ENCODE results near the gene APOF. TPM values are rescaled to one million over a fixed set of nuclear protein-coding genes. Genes with fewer than 3 reads are reported as not detected.
"Not testable (repeated sequence)": the region's sequence is repeated elsewhere in the genome, so short reads cannot be mapped to it uniquely, and the experiment has no call there.

Gene APOF
- total RNA-seq, 1 donor from 2014 or later, result not detected

DNA sequence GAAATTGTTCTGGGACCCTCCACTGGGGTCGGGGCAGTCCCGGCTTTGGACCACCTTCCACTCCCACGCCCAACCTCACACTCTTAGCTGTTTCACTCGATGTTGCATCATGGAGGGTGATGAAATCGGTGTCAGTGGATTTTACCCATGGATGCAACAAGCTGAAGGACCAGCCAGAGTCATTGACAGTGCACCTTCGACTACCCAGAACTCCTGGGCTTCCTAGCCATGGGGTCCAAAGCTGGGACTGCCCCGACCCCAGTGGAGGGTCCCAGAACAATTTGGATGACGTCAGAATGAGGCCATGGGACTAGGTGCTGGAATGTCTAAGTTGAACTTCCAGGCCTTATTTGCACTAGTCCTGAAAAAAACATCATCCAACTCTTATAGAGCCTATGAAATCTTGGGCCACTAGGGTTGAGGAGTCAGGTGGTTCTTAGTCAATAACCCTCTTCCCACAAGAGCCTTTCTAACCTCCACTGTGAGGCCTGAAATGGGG lies 24.9 kb downstream of the APOF start:
- Mint-ChIP-seq H3K27ac (no peak overlapping the region), H3K4me3 (no peak overlapping the region)

DNA sequence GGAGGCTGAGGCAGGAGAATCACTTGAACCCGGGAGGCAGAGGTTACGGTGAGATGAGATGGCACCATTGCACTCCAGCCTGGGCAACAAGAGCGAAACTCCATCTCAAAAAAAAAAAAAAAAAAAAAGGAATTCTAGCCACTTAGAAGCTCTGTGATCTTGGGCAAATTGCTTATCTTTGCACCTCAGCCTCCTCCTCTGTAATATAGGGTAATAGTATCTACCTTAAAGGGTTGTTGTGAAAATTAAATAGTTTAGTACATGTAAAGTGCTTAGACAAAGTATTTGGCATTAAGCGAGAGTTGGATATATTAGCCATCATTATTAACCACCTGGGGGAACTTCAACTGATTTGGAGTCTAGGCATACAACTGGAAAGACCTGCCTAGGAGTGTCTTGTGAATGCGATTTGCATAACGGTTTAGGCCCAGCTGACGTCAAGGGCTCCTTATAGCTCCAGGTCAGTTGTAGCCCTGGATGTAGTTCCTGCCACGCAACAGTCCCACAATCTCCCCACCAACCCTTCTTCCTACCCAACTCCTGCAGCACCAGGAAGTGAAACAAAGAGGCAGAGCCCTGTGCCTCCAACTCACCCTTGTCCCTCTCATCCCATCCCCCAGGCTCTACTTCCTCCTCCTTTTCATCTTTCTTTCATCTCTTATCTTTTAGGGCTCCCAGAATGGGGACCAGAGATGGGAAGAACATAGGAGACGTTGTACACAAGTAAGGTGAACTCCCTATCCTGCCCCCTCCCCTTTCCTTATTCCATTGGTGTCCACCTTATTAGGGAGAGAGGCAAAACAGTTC lies 26.1 kb downstream of the APOF start:
- Histone ChIP-seq H3K27ac (no peak overlapping the region), H3K9me3 (ENCODE audit: low read depth) (no peaks in the 10 kb centered on the region), H3K4me1 (peaks cover 27% of the 10 kb centered on the region), H3F3A (ENCODE audit: low read depth) (peaks cover 42% of the 10 kb centered on the region), H3K4me2 (no peak overlapping the region), H3K36me3 (no peaks in the 10 kb centered on the region), H3K9ac (no peak overlapping the region), H2AFZ (replicated peaks) (no peak overlapping the region), H3K4me3 (no peak overlapping the region), H3K27me3 (no peaks in the 10 kb centered on the region), H3K79me2 (ENCODE audit: low read depth) (peaks cover 9% of the 10 kb centered on the region), H4K20me1 (ENCODE audit: low read depth) (no peaks in the 10 kb centered on the region)
- no peaks in the 10 kb centered on the region for H3K9me3 Mint-ChIP-seq
- H3K4me3 Mint-ChIP-seq, result no peak overlapping the region
- TF ChIP-seq, protein P1, sequence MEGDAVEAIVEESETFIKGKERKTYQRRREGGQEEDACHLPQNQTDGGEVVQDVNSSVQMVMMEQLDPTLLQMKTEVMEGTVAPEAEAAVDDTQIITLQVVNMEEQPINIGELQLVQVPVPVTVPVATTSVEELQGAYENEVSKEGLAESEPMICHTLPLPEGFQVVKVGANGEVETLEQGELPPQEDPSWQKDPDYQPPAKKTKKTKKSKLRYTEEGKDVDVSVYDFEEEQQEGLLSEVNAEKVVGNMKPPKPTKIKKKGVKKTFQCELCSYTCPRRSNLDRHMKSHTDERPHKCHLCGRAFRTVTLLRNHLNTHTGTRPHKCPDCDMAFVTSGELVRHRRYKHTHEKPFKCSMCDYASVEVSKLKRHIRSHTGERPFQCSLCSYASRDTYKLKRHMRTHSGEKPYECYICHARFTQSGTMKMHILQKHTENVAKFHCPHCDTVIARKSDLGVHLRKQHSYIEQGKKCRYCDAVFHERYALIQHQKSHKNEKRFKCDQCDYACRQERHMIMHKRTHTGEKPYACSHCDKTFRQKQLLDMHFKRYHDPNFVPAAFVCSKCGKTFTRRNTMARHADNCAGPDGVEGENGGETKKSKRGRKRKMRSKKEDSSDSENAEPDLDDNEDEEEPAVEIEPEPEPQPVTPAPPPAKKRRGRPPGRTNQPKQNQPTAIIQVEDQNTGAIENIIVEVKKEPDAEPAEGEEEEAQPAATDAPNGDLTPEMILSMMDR (IDR thresholded peaks at IDR 0.05), result no peak
- no peak for TF ChIP-seq EZH2 (IDR thresholded peaks at IDR 0.05)
- no peak for TF ChIP-seq EZH2phosphoT487 (IDR thresholded peaks at IDR 0.05)
- H3K27me3 Mint-ChIP-seq (ENCODE audit: insufficient read depth, low read depth), result peaks cover 12% of the 10 kb centered on the region
- peaks cover 20% of the 10 kb centered on the region for H3K4me1 Mint-ChIP-seq
- H3K36me3 Mint-ChIP-seq, result no peaks in the 10 kb centered on the region
- H3K27ac Mint-ChIP-seq, result no peak overlapping the region
- no peak for DNase-seq (ENCODE audit: low spot score)

More for the DNA sequence above, 24.9 kb downstream of the APOF start:
- TF ChIP-seq EZH2phosphoT487 (IDR thresholded peaks at IDR 0.05) (no peak), EZH2 (IDR thresholded peaks at IDR 0.05) (no peak)
- TF ChIP-seq, protein P1 (IDR thresholded peaks at IDR 0.05), result no peak
- H3K9me3 ChIP-seq (ENCODE audit: low read depth), result no peaks in the 10 kb centered on the region
- no peak overlapping the region for H3K9ac ChIP-seq
- H3K27ac ChIP-seq, result no peak overlapping the region
- no peaks in the 10 kb centered on the region for H3K36me3 Mint-ChIP-seq
- no peak overlapping the region for H3K4me3 ChIP-seq
- H3K4me2 ChIP-seq, result peak overlapping the region; percentile 32
- DNase-seq (ENCODE audit: low spot score), result no peak
- peaks cover 16% of the 10 kb centered on the region for H3K4me1 Mint-ChIP-seq
- peaks cover 2% of the 10 kb centered on the region for H3K79me2 ChIP-seq (ENCODE audit: low read depth)
- H2AFZ ChIP-seq (replicated peaks), result no peak overlapping the region
- H4K20me1 ChIP-seq (ENCODE audit: low read depth), result no peaks in the 10 kb centered on the region
- H3K27me3 Mint-ChIP-seq (ENCODE audit: insufficient read depth, low read depth), result peaks cover 8% of the 10 kb centered on the region
- H3K9me3 Mint-ChIP-seq, result no peaks in the 10 kb centered on the region
- no peaks in the 10 kb centered on the region for H3K36me3 ChIP-seq
- H3K27me3 ChIP-seq, result no peaks in the 10 kb centered on the region
- H3F3A ChIP-seq (ENCODE audit: low read depth), result peaks cover 42% of the 10 kb centered on the region
- peaks cover 27% of the 10 kb centered on the region for H3K4me1 ChIP-seq

DNA sequence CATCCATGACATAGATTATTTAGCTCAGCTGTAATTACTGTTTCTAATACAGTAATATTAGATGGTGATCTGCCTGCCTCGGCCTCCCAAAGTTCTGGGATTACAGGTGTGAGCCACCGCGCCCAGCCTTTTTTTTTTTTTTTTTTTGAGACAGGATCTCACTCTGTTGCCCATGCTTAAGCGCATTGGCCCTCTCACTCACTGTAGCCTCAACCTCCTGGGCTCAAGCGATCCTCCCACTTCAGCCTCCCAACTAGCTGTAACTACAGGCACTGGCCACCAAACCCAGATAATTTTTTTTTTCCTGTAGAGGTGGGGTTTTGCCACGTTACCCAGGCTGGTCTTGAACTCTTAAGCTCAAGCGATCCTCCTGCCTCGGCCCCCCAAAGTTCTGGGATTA lies 27.1 kb downstream of the APOF start:
- not testable (repeated sequence) for H3K27me3 ChIP-seq; H3K27ac Mint-ChIP-seq; DNase-seq (ENCODE audit: low spot score)

DNA sequence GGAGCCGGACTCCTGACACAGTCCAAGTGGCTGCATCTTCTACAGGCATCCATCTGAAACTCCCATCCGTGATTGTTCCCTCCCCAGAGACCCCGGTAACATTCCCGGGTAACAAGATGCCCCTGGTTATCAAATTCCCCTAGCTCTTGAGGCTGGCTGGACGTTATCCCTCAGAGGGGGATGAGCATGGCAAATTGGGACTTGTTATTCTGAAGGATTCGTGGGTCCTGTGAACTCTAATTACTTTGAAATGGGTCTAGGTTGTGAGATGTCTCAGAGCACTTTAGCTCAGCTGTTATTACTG lies 28.2 kb downstream of the APOF start:
- peak overlapping the region; percentile 57 for H2AFZ ChIP-seq (replicated peaks)
- H3K4me3 ChIP-seq, result peak overlapping the region; percentile 69
- H3K4me1 Mint-ChIP-seq, result peaks cover 20% of the 10 kb centered on the region
- TF ChIP-seq, protein P1 (IDR thresholded peaks at IDR 0.05), result no peak
- TF ChIP-seq EZH2 (IDR thresholded peaks at IDR 0.05), result no peak
- H3F3A ChIP-seq (ENCODE audit: low read depth), result peaks cover 41% of the 10 kb centered on the region
- peak overlapping the region; percentile 94 for H3K27ac Mint-ChIP-seq
- H3K27me3 Mint-ChIP-seq (ENCODE audit: insufficient read depth, low read depth), result peaks cover 13% of the 10 kb centered on the region
- H3K4me1 ChIP-seq, result peaks cover 23% of the 10 kb centered on the region
- peak overlapping the region; percentile 89 for H3K27ac ChIP-seq
- peak overlapping the region; percentile 82 for H3K9ac ChIP-seq
- peak overlapping the region; percentile 94 for H3K4me3 Mint-ChIP-seq
- H3K36me3 ChIP-seq, result no peaks in the 10 kb centered on the region
- H3K4me2 ChIP-seq, result peak overlapping the region; percentile 99
- no peaks in the 10 kb centered on the region for H3K27me3 ChIP-seq
- H3K36me3 Mint-ChIP-seq, result peaks cover 2% of the 10 kb centered on the region
- no peaks in the 10 kb centered on the region for H4K20me1 ChIP-seq (ENCODE audit: low read depth)
- no peak for DNase-seq (ENCODE audit: low spot score)
- peaks cover 9% of the 10 kb centered on the region for H3K79me2 ChIP-seq (ENCODE audit: low read depth)
- no peaks in the 10 kb centered on the region for H3K9me3 Mint-ChIP-seq
- H3K9me3 ChIP-seq (ENCODE audit: low read depth), result no peaks in the 10 kb centered on the region

More for the DNA sequence above, 27.1 kb downstream of the APOF start:
- not testable (repeated sequence) for H3K9ac ChIP-seq; H3K27ac ChIP-seq; H3K79me2 ChIP-seq (ENCODE audit: low read depth); H3K9me3 ChIP-seq (ENCODE audit: low read depth); H3K4me2 ChIP-seq; H3K9me3 Mint-ChIP-seq; H3K36me3 Mint-ChIP-seq; H4K20me1 ChIP-seq (ENCODE audit: low read depth); H2AFZ ChIP-seq (replicated peaks); H3K36me3 ChIP-seq; H3K4me3 Mint-ChIP-seq; H3K4me3 ChIP-seq
- Mint-ChIP-seq H3K4me1 (peaks cover 20% of the 10 kb centered on the region), H3K27me3 (ENCODE audit: insufficient read depth, low read depth) (peaks cover 12% of the 10 kb centered on the region)
- Histone ChIP-seq H3F3A (ENCODE audit: low read depth) (peaks cover 42% of the 10 kb centered on the region), H3K4me1 (peaks cover 27% of the 10 kb centered on the region)
